Measurements from ENCODE around the gene TGFBR2. TPM values are rescaled to one million over a fixed set of nuclear protein-coding genes. Genes with fewer than 3 reads are reported as not detected.

Gene TGFBR2
- total RNA-seq, 1 donor from 2014 or later, result 15.6 TPM

GRCh38 chr3:30719536-30719935 lies 113.1 kb downstream of the TGFBR2 start:
- peaks cover 18% of the 10 kb centered on the region for H3K9me3 Mint-ChIP-seq
- H3K4me1 Mint-ChIP-seq, result peaks cover 5% of the 10 kb centered on the region
- no peaks in the 10 kb centered on the region for H3K27me3 Mint-ChIP-seq (ENCODE audit: low read depth)
- DNase-seq (ENCODE audit: low spot score in 2 of 2, unreplicated experiment in 2 of 2), result no peak
- no peak overlapping the region for H3K27ac Mint-ChIP-seq
- TF ChIP-seq CTCF (IDR thresholded peaks at IDR 0.05; ENCODE audit: unreplicated experiment), result no peak
- no peak overlapping the region for H3K4me3 Mint-ChIP-seq
- peaks cover 10% of the 10 kb centered on the region for H3K36me3 Mint-ChIP-seq

GRCh38 chr3:30720586-30721313 lies 114.3 kb downstream of the TGFBR2 start:
- TF ChIP-seq CTCF (IDR thresholded peaks at IDR 0.05; ENCODE audit: unreplicated experiment), result no peak
- peaks cover 2% of the 10 kb centered on the region for H3K36me3 Mint-ChIP-seq

GRCh38 chr3:30721314-30721634 lies 114.9 kb downstream of the TGFBR2 start:
- peaks cover 15% of the 10 kb centered on the region for H3K9me3 Mint-ChIP-seq
- no peak overlapping the region for H3K27ac Mint-ChIP-seq
- peaks cover 5% of the 10 kb centered on the region for H3K4me1 Mint-ChIP-seq
- H3K36me3 Mint-ChIP-seq, result peaks cover 2% of the 10 kb centered on the region
- H3K4me3 Mint-ChIP-seq, result no peak overlapping the region
- TF ChIP-seq CTCF (IDR thresholded peaks at IDR 0.05; ENCODE audit: unreplicated experiment), result no peak
- DNase-seq (ENCODE audit: low spot score in 2 of 2, unreplicated experiment in 2 of 2), result no peak
- no peaks in the 10 kb centered on the region for H3K27me3 Mint-ChIP-seq (ENCODE audit: low read depth)

More at GRCh38 chr3:30720586-30721313, 114.3 kb downstream of the TGFBR2 start:
- DNase-seq (ENCODE audit: low spot score in 2 of 2, unreplicated experiment in 2 of 2), result no peak
- H3K9me3 Mint-ChIP-seq, result peaks cover 15% of the 10 kb centered on the region
- H3K4me1 Mint-ChIP-seq, result peaks cover 5% of the 10 kb centered on the region
- no peak overlapping the region for H3K27ac Mint-ChIP-seq
- no peak overlapping the region for H3K4me3 Mint-ChIP-seq
- H3K27me3 Mint-ChIP-seq (ENCODE audit: low read depth), result no peaks in the 10 kb centered on the region

- H3K27me3 Mint-ChIP-seq (ENCODE audit: low read depth), result no peaks in the 10 kb centered on the region
- DNase-seq (ENCODE audit: low spot score in 2 of 2, unreplicated experiment in 2 of 2), result no peak
- no peak for TF ChIP-seq CTCF (IDR thresholded peaks at IDR 0.05; ENCODE audit: unreplicated experiment)
- H3K4me1 Mint-ChIP-seq, result peaks cover 5% of the 10 kb centered on the region
- H3K36me3 Mint-ChIP-seq, result no peaks in the 10 kb centered on the region
- H3K4me3 Mint-ChIP-seq, result no peak overlapping the region
- H3K27ac Mint-ChIP-seq, result no peak overlapping the region
- peaks cover 10% of the 10 kb centered on the region for H3K9me3 Mint-ChIP-seq
Observed at GRCh38 chr3:30723211-30723610, 116.8 kb downstream of the TGFBR2 start.

GRCh38 chr3:30724863-30725262 lies 118.5 kb downstream of the TGFBR2 start:
- H3K27me3 Mint-ChIP-seq (ENCODE audit: low read depth), result no peaks in the 10 kb centered on the region
- TF ChIP-seq CTCF (IDR thresholded peaks at IDR 0.05; ENCODE audit: unreplicated experiment), result no peak
- H3K9me3 Mint-ChIP-seq, result peaks cover 10% of the 10 kb centered on the region
- H3K36me3 Mint-ChIP-seq, result no peaks in the 10 kb centered on the region
- DNase-seq (ENCODE audit: low spot score in 2 of 2, unreplicated experiment in 2 of 2), result no peak
- no peak overlapping the region for H3K4me3 Mint-ChIP-seq
- H3K4me1 Mint-ChIP-seq, result peaks cover 5% of the 10 kb centered on the region
- no peak overlapping the region for H3K27ac Mint-ChIP-seq

All from mesothelial cell of epicardium (in vitro differentiated cells).